ENCODE results near the gene FHAD1. TPM values are rescaled to one million over a fixed set of nuclear protein-coding genes. Genes with fewer than 3 reads are reported as not detected.

The FHAD1 gene
- total RNA-seq, 1 experiment from 2014 or later: 3.5 TPM

DNA sequence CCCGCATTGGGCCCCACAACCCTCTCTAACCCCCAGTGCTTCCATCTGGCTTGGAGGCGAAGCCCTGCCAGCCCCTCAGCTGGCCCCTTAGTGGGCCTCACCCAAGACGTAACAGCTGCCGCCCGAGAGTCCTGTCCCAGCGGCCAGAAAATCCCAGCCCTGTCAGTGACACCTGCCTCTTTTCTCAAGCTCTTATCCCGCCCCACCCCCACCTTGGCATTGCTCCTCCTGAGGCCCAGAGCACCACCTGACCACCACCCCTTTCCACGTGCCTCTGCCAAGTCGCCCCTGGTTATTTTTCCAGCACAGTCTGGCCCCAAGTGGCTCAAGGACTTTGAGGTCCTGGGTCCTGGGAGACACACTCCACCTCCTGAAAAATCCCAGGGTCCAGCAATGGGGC is 185.3 kb downstream of the FHAD1 start (continued):
- TF ChIP-seq, protein P1, sequence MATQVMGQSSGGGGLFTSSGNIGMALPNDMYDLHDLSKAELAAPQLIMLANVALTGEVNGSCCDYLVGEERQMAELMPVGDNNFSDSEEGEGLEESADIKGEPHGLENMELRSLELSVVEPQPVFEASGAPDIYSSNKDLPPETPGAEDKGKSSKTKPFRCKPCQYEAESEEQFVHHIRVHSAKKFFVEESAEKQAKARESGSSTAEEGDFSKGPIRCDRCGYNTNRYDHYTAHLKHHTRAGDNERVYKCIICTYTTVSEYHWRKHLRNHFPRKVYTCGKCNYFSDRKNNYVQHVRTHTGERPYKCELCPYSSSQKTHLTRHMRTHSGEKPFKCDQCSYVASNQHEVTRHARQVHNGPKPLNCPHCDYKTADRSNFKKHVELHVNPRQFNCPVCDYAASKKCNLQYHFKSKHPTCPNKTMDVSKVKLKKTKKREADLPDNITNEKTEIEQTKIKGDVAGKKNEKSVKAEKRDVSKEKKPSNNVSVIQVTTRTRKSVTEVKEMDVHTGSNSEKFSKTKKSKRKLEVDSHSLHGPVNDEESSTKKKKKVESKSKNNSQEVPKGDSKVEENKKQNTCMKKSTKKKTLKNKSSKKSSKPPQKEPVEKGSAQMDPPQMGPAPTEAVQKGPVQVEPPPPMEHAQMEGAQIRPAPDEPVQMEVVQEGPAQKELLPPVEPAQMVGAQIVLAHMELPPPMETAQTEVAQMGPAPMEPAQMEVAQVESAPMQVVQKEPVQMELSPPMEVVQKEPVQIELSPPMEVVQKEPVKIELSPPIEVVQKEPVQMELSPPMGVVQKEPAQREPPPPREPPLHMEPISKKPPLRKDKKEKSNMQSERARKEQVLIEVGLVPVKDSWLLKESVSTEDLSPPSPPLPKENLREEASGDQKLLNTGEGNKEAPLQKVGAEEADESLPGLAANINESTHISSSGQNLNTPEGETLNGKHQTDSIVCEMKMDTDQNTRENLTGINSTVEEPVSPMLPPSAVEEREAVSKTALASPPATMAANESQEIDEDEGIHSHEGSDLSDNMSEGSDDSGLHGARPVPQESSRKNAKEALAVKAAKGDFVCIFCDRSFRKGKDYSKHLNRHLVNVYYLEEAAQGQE (IDR thresholded peaks at IDR 0.05; ENCODE audit: low read depth): no peak
- TF ChIP-seq CTCF (IDR thresholded peaks at IDR 0.05 in 2 of 3, conservative IDR thresholded peaks at IDR 0.05 in 1 of 3; ENCODE audit: borderline replicate concordance in 1 of 3, insufficient read depth in 1 of 3, low read depth in 2 of 3, low read length in 2 of 3) (no peak), JUND (IDR thresholded peaks at IDR 0.05) (no peak), SP1 (IDR thresholded peaks at IDR 0.05; ENCODE audit: low read depth) (no peak), EGR1 (IDR thresholded peaks at IDR 0.05; ENCODE audit: low read depth) (no peak)

DNA sequence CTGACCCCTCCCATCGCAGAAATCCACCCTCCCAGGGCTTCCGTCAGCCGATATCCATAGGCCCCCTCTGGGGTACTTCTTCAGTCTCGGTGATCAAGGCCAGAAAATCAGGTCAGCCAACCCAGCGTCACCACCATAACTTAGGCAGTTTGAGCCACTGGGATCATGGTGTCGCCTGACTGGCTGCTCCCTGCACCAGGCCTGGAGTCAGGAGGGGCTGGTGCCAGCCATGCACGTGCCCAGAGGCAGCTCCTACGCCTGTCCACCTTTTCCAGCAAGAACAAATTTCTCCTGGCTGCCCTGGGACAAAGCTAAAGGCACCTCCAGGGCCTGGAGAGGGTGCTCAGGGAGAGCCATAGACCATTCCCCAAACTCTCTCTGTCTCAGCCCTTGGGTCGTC is 186.4 kb downstream of the FHAD1 start:
- Histone ChIP-seq H3K9me3 (ENCODE audit: control insufficient read depth in 1 of 2, insufficient read depth in 1 of 2, low read depth in 1 of 2, low read length in 2 of 2) (no peaks in the 10 kb centered on the region), H3K27ac (ENCODE audit: low read depth, low read length) (no peak overlapping the region), H3K27me3 (ENCODE audit: insufficient read depth, low read length) (no peaks in the 10 kb centered on the region), H3K4me1 (ENCODE audit: control insufficient read depth in 1 of 2, insufficient read depth in 2 of 2, low read length in 2 of 2) (peaks cover 0 to 37% of the 10 kb centered on the region in 2 experiments; a peak in 2 of 4 replicates), H3K9me2 (ENCODE audit: insufficient read depth) (no peaks in the 10 kb centered on the region), H4K20me1 (ENCODE audit: insufficient read depth) (no peaks in the 10 kb centered on the region), H3K4me3 (replicated peaks in 1 of 2; ENCODE audit: low read depth in 1 of 2, low read length in 2 of 2) (no peak overlapping the region), H3K36me3 (ENCODE audit: control insufficient read depth in 1 of 2, insufficient read depth in 2 of 2, low read length in 2 of 2) (no peaks in the 10 kb centered on the region; a peak in 1 of 4 replicates), H3K4me2 (ENCODE audit: low read length) (peak overlapping the region; percentile 42), H3K79me2 (ENCODE audit: insufficient read depth, low read length) (no peaks in the 10 kb centered on the region), H3K9ac (ENCODE audit: low read length) (no peak overlapping the region), H2AFZ (ENCODE audit: low read depth, low read length, poor library complexity, severe bottlenecking) (no peak overlapping the region)
- ChIA-PET RAD21 (ENCODE audit: low non-redundant PET in 1 of 2, low total read pairs in 2 of 2, uncharacterized antibody in 2 of 2, unreplicated experiment in 2 of 2) (interaction anchor here in 1 of 2 experiments (4.1 kb wide), 1 partner anchor 110 kb away, joined by 22 read pairs; no protein-coding TSS in a partner anchor), CTCF (interaction anchor here (4.4 kb wide), 1 partner anchor 110 kb away, joined by 48 read pairs; no protein-coding TSS in a partner anchor), POLR2A (no interaction called here)
- intact Hi-C loops (cut with micrococcal nuclease): no loop called here
- no peak for DNase-seq (ENCODE audit: low read depth, low spot score)
- TSS peak; percentile 21 for BruUV-seq (replicated peaks)
- ATAC-seq: no peak
- no peak for TF ChIP-seq EZH2phosphoT487 (IDR thresholded peaks at IDR 0.05; ENCODE audit: borderline replicate concordance)
- TF ChIP-seq ATF3 (IDR thresholded peaks at IDR 0.05): no peak
- TF ChIP-seq CBX3 (IDR thresholded peaks at IDR 0.05; ENCODE audit: low read depth): no peak
- no peak for TF ChIP-seq YY1 (IDR thresholded peaks at IDR 0.05; ENCODE audit: extremely low read depth, insufficient replicate concordance, low read depth, low read length)
- no peak for TF ChIP-seq RAD21 (IDR thresholded peaks at IDR 0.05; ENCODE audit: low read depth)
- no peak for TF ChIP-seq FOSL1 (IDR thresholded peaks at IDR 0.05; ENCODE audit: low read depth)
- no peak for TF ChIP-seq MAX (IDR thresholded peaks at IDR 0.05)
- no peak for TF ChIP-seq SIN3A (IDR thresholded peaks at IDR 0.05; ENCODE audit: low read depth)
- no peak for TF ChIP-seq EGR1 (IDR thresholded peaks at IDR 0.05; ENCODE audit: low read depth)
- TF ChIP-seq POLR2A (IDR thresholded peaks at IDR 0.05; ENCODE audit: borderline replicate concordance, extremely low read depth, insufficient read depth, insufficient read length): no peak
- TF ChIP-seq EZH2 (IDR thresholded peaks at IDR 0.05): no peak
- TF ChIP-seq, protein P1 (IDR thresholded peaks at IDR 0.05; ENCODE audit: low read depth): no peak

All from HCT116 (cell line).